HG03442 (cell line): ENCODE results near the gene CHAF1A.

Experiments
- ATAC-seq: cut with Tn5 transposase; IDR thresholded peaks from one replicate; pipeline ENCODE4 v1.9.1; 2021; ENCODE audit warnings: mild to moderate bottlenecking, moderate library complexity; ENCODE audit not compliant: unreplicated experiment

The CHAF1A gene

DNA sequence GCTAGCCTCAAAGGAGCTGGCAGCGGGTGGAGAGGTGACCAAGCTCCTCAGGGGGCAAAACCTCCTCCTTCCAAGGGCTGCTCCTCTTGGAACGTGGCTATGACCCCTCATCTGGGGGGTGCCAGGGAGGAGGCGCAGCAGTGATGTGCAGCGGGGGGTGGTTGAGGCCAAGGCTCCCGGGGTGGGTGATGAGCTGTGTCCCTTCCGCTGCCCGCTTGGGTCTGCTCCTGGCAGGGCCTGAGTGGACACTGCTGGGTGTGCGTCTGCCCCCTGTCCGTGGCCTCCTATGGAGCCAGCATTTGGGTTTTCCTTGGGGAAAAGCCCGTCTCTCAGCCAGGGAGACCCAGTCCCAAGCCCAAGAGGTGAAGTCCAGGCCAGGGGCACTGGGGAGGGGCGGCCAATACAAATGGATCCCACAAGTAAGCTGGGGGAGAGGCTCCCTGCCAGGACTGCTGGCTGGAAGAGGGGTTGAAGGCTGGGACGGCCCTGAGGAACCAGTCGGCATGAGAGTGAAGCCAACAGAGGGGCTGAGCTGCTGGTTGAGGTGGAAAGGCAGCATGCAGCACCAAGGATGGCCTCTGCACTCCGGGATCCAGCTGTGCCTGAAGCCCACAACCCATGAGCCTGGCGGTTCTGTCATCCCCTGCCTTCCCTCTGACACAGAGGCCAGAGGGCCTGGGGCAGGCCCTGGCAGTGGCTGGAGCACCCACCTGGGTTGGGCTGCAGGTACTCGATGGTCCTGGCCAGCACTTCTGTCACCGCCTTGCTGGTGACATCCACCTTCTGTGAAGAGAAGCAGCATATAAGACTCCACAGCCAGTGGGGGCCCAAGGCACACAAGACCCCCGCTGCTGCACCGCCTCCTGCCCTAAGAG lies 36.4 kb upstream of the CHAF1A start:
- no peak for ATAC-seq

DNA sequence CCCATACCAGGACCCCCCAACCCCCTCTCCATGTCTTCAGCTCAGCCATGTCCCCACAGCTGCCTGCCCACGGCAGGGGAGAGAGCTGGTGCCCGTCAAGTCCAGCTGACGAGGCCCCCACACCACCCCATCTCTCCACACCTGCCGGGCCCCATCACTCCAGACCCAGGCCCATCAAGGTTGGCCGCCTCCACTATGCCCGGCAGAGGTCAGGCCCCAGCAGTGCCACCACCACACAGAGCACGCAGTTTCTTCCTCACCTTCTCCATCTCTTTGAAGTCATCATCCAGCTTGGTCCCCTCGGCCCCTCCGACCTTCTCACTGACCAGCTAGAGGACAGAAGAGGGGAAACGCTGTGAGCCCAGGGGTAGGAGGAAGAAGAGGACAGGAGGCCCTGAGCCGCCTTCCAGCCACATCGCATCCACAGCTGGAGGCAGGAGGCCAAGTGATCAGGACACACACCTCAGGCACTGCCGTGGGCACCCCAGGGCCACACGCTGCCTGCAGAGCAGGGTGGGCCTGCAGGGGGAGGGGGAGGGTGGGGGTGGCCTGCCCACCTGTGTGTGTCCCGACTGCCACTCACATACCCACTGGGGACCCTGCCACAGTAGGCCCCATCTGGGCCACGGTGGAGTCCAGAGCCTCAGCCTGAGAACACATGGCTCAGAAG lies 35.6 kb upstream of the CHAF1A start:
- no peak for ATAC-seq

DNA sequence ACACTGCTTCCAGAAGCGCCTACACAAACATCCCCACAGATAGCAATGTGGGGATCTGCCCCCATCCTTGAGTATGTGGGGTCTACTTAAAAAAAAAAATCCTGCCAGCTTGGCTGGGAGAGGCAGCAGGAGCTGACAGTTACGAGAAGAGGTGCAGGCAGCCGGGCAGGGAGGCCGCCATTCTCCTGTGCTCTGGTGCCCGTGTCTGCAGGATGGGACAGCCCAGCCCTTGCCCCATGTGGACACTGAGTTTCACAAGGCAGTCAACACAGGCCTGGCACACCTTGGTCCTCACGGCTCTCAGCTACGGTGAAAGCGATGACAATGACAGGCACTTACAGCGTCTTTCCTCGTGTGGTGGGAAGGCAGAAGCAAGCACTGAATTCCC lies 35.1 kb upstream of the CHAF1A start:
- no peak for ATAC-seq

DNA sequence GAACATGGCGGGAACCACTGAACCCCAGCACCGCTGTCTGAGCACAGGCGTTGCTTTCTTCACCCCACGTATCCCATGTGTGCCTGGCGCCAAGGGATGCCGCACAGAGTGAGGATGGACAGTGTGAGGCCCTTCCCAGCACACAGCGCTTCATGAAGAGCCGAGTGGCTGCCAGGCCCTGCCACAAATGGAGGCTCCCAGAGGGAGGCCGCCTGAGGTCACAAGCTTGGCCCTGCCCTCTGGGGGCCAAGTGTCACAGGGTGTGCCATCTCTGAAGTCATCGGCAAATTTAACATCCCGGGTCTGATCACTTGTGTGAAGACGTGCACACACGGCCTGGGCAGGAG lies 34.7 kb upstream of the CHAF1A start:
- ATAC-seq: no peak

DNA sequence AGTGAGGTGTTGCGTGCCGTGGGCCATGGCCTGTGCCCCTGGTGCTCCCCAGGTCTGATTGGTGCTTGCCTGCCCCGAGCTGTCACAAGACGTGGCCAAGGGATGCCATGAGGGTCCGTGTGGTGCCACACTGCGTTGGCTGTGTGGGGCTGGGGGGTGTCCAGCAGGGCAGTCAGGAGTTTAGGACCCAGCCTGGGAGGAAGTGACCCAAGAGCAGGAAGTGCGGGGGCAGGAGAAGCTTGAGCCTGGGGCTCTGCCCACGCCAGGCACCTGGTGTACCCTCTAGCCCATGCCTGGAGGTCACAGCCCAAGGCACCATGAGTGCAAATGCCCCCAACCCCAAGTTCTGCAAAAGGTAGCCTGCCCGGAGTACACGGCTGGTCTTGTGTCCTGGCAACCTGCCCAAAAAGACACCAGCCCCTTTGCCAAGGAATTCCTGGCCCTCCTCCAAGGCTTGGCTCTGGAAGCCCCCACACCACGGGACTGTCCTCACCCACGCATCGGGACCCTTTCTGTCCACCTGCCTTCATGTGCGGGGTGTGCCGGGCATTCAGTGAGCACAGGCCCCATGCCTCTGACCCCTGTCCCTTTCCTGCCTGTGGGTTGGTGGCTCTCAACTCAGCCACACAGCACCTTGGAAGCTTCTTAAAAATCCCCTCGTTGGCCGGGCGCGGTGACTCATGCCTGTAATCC lies 34.2 kb upstream of the CHAF1A start:
- no peak for ATAC-seq

DNA sequence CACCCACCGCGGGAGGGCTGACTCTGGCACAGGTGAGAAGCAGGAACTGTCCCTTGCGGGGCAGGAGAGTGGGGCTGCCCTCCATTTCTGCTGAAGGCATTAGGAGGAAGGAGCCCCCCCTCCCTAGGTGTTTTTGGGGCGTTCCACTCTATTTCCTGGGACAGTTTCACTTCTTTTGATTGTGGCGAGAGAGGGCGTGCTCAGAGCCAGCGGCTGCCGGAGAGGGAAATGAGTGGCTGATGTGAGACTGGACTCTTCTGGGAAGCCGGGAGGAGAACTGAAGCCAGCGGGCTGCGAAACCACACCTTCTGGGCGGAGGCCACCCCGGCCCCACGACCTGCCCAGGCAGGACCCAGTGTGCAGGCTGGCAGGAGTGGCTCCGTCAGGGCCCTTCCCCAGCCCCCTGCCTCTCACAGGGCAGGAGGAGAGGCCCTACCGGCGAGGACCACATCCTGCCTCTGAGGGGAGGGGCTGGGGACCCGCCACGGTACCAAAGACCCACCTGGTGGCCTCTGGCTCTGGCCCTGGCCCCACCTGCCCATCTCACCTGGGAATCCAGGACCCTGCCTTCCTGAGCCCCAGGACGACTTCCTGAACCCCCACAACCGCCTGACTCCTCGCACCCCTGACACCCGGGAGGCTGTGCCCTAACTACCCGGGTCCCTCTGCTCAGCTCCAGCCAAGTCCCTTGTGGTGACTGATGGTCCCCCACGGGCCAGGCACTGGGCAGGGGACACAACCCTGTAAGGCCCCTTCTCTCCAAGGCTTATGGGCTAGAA lies 33.1 kb upstream of the CHAF1A start:
- peak; percentile 45 for ATAC-seq

DNA sequence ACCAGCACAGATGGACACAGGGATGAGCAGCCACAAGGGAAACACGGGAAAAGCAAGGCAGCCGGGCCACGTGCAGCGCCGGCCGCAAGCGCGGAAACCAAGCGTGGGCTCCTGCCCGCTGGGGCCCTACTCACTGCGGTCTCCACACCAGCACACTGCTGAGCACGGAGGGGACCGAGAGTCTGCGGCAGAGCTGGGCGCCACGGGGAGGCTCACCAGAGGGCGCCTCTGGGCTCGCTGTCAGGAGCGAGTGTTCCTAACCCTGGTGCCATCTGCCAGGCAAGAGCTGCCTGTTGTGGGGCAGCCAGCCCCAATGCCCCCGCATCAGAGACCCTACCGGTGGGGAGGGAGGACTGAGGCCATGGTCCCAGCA lies 32.6 kb upstream of the CHAF1A start:
- ATAC-seq: peak; percentile 26

DNA sequence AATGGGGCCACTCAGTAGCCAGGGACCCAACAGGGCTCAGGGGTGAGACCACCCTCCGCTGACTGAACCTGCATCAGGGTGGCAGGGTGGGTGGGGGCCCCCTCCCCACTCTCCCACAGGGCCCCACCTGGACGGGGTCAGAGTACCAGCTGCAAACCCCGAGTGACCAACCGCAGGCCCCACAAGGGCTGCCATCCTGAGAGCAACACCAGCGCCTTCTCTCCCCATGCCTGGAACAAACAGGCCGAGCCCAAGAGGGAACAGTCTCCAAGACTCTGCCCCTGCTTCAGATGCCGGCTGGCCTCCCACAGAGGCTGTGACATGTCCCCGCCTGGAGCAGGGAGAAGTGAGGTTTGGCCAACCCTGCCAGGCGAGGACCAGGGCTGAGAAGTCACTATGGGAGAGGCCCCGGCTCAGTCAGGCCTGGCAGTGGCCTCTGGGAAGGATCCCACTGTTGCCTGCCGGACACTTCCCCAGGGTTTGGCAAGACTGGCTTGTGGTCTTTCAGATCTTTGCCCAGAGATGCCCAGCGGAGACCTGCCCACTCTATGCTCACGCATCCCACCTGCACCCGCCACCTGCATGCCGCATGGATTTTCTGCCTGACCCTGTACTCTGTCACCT lies 31.9 kb upstream of the CHAF1A start:
- no peak for ATAC-seq

DNA sequence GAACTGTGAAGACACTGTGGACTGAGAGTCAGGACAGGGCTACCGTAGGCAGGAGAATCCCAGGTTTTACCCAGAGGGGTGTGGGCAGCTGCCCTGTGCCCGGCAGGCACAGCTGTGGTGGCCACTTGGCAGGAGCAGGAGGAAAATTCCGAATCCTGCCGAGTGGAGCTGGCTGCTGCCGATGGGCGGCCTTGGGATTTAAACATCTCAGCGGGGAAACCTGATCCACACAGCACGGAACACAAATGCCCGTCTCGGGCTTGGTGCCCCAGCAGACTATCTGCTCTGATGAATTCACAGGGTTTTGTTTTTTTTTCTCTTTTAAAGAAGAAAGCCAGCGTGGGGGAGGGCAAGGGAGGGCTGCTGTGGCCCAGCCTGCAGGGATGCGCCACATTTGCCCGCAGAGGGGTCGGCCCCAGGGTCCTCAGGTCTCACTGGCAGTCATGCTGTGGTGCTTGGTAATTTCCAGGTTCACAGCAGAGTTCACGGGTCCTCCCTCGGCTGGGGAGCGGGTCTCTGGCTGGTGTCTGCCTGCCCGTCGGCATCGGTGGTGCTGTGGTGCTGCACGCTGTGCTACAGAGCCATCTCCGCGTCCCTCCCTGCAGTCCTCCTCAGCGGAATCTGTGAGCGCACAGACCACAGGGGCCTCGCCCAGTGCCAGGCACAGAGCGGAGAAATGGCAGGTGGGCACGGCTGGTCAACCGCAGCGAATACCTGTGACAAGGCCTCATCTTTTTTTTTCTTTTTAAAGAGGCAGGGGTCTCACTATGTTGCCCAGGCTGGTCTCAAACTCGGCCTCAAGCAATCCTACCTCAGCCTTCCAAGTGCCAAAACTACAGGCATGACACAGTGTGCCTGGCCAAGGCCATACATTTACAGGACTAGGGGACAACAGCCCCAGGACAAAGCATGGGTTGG lies 30.9 kb upstream of the CHAF1A start:
- no peak for ATAC-seq

DNA sequence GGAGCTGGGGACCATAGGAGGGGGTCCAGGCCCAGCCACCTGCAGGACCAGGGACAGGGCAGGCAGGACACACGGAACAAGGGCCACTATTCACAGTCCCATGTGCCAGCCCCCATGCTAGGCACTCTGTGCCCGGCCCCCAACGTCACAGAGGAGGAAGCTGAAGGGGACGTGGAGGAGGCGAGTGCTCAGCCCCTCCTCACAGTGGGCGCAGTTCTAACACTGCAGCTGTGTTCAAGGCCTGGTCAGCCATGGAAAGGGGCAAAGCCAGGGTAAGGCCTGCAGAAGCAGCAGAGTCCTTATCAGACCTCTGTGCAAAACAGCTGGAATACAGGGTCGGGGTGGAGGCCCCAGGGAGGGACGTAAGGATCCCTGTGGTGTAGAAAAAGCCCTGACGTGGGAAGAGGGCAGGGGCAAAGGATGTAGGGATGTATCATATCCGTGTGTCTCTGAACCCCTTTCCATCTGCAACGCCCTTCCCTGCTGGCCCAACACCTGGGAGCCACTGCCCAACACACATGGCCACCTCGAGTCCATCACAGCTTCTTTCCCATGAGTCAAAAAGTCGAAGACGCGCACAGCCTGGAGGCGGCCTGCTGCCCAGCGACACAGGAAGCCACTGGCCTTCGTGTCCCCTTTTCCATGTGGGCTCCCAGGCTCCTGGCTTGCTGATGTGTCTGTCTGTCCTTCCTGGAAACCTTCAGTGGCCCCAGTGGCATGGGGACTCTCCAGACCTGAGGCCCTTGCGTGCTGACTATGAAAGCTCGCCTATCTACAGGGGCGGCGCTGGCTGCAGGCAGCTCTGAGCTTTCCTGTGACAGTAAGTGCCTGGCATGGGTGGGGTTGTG lies 30.1 kb upstream of the CHAF1A start:
- ATAC-seq: no peak

DNA sequence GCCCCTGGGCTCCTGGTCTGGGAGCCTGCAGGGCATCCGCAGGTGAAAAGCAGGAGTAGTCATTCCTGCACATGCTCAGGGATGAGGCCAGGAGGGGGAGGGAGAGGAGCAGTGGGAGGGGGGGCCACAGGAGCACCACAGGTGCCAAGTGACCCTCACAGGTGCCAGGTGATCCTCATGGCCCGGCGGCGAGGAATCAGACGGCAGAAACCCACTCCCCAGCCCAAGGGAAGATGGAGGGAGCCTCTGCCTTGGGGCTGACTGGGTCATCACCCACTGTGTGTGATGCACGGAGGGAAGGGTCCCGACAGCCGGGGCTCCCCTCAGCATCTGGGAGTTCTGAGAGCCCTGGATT lies 29.4 kb upstream of the CHAF1A start:
- no peak for ATAC-seq

DNA sequence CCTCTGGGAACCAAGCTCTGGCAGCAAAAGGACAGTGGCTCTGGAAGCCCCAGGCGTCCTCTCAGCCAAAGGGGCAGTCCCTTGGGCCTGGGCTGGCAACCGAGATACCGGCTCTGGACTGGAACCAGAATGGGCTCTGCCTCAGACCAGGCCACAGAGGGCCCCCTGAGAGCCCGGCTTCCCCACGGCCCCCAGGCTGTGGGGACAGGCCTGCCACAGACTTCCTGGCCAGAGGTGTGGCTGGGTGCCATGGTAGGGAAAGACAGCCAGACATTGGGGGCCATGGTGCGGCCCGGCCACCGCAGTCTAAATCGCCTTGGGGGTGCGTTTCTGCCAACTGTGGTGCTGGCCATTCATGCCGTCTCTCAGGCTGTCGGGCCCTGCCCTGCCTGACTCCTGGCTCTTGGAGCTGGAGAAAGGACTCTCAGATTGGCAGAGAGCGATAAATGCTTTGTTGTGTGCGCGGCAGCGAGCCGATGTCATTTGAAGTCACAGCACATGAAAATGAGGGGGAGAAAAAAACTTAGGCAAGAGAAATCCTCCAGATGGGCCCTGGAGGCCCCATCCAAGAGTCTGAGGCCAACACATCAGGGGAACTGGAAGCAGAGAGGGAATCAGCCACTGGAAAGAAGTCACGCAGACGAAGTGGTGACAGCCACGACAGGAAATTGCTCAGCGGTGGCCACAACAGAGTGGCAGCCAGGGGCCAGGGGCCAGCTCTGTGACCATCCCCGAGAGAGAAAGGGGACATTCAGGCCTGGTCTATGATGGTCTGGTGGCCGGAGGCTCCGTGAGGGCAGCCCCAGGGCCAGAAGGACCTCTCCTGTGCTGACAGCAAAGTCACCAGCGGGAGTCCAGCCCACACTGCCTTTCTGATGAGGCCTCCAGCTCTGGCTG lies 28.6 kb upstream of the CHAF1A start:
- ATAC-seq: no peak

DNA sequence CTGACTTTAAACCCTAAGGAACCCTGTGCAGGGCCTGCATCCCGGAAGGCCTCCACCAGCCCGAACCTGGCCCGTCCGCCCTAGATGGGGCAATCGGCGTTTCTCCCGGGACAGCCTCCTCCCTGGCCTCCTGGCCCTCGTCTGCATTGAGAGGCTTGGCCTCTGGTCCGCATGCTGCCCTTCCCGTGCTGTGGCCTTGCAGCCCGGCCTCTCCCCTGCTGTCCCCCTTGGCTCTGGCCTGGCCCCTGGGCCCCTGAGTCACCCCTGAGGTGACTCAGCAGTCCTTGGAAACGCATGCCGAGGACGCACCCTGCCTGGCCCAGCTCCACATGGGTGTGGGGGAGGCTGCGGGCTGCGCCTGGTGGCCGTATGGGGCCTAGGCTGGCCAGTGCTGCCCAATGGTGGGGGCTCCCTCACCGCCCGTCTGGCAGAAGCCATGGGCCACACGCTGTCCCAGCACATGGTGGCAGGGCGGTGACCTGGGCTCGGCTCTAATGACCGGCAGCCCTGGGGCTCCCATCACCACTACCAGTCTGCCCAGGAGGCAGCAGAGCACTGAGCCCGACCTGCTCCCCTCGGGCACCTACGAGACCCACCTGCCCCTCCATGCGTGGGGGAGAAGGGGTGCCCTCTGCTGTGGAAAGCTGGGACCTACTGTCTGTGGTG lies 27.8 kb upstream of the CHAF1A start:
- no peak for ATAC-seq

DNA sequence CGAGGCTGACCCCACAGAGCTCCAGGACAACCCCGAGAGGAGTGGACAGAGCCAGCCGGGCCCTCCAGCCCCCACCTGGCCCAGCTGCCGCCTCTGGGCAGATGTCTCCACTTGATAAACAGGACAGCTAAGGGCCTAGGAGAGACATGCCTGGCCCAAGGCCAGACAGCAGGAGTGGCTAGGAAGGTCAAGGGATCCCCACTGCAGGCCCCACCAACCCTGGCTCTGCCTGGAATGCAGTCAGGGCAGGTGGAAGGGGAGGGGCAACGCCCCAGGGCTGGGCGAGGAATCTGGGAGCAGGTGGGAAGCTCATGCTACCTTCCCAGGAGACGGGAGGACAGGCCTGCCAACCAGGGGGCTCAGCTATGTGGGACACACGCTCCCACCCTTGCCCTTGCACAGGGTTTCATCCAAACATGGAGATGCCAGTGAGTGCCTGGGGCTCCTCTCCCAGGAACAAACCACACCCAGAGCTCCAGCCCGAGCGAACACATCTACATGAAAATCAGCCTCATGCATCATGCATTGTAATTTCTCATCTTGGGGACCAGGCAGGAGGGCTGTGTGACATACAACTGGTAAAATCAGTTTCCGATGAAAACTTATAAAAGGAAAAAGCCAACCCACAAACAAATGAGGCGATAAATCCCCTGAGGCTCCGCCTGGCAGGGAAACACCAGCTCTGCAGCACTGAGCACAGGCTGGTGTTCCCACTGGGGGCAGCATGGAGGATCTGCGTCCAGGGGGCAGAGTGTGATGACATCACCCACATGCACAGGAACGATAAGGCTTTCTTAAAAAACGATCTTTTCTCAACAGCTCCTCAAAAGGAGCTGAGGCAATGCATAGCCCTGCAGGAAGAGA lies 27.0 kb upstream of the CHAF1A start:
- no peak for ATAC-seq

DNA sequence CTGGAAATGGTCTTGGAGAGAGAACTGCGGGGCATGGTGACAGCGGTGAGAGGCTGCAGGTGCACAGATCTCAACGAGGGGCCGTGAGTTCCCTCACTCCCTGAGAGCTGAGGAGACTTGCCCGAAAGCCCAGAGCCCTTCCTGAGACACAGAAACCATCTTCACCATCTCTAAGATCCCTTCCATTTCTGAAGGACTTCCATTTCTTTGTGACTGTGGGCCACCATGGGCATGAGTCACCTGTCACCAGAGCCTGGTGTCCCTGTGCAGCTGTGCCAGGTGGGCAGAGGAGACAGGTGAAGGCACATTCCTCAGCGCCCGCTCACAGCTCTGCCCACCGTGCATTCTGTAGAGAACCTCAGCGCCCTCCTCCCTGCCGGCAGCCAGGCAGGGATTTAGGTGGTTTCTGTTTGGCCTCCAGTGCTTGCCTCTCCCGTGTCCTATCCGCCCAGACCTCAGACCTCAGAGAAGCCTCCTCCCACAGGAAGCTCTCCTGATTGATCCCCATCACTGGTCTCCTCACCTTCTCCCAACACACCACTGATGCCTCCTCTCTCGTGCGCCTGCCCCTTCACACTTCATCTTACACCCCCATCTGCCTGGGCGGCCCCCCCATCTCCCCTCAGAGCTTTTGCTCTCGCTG lies 26.3 kb upstream of the CHAF1A start:
- ATAC-seq: no peak

DNA sequence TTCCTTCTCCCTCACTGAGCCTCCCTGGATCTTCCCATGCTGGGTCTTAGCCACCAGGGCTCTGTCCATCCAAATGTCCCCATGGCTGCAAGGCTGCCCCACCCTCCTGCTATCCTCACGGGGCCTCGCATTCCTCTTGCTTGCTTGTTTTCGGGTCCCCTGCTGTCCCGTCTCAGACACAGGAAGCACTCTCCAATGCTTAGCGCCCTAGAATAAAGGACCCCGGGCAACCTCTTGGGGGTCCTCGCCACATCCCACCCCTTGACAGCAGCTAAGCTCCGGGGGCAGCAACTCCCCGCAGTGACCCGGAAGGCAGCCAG lies 25.8 kb upstream of the CHAF1A start:
- no peak for ATAC-seq
